ENCODE data around the gene NOL4L.

The NOL4L gene

GRCh38 chr20:32454164-32455145, 130.7 kb downstream of the NOL4L start:
- no peak for DNase-seq

- no peak for DNase-seq
Observed at GRCh38 chr20:32453467-32454163, 131.5 kb downstream of the NOL4L start.

- no peak for DNase-seq
Observed at GRCh38 chr20:32452776-32453466, 132.2 kb downstream of the NOL4L start.

- no peak for DNase-seq
Observed at GRCh38 chr20:32451682-32452461, 133.3 kb downstream of the NOL4L start.

GRCh38 chr20:32451340-32451681, 133.8 kb downstream of the NOL4L start:
- no peak for DNase-seq

GRCh38 chr20:32450484-32451061, 134.6 kb downstream of the NOL4L start:
- no peak for DNase-seq

- no peak for DNase-seq
Observed at GRCh38 chr20:32449890-32450401, 135.2 kb downstream of the NOL4L start.

GRCh38 chr20:32449057-32449889, 135.9 kb downstream of the NOL4L start:
- DNase-seq = no peak

- no peak for DNase-seq
Observed at GRCh38 chr20:32448306-32449056, 136.7 kb downstream of the NOL4L start.

- DNase-seq = no peak
Observed at GRCh38 chr20:32447136-32448027, 137.8 kb downstream of the NOL4L start.

- no peak for DNase-seq
Observed at GRCh38 chr20:32446301-32447100, 138.6 kb downstream of the NOL4L start.

- DNase-seq = no peak
Observed at GRCh38 chr20:32445539-32446273, 139.4 kb downstream of the NOL4L start.

GRCh38 chr20:32444474-32445220, 140.5 kb downstream of the NOL4L start:
- DNase-seq = no peak

- DNase-seq = no peak
Observed at GRCh38 chr20:32443386-32443974, 141.7 kb downstream of the NOL4L start.

GRCh38 chr20:32442630-32443373, 142.3 kb downstream of the NOL4L start:
- no peak for DNase-seq

GRCh38 chr20:32441638-32442037, 143.5 kb downstream of the NOL4L start:
- DNase-seq = no peak
